Bronchial epithelial cell (primary cell): ENCODE data around the gene MELK. TPM values are rescaled to one million over a fixed set of nuclear protein-coding genes. Genes with fewer than 3 reads are reported as not detected.

Source experiments
- DNase-seq: peaks from one replicate; pipeline ENCODE4 v3.0.0-alpha.2; 2010; ENCODE audit warnings: low read depth
- FAIRE-seq: peaks from 2 replicates; lab custom pipeline; 2011; peaks lifted over from hg19 to GRCh38; lab: Jason Lieb, UNC
- H3K27me3 ChIP-seq: 2 replicates; pipeline ENCODE4 v1.5.1; 2011; ENCODE audit warnings: low read length; ENCODE audit not compliant: control insufficient read depth, insufficient read depth
- H3K36me3 ChIP-seq: 2 replicates; pipeline ENCODE4 v1.5.1; 2011; ENCODE audit warnings: low read length; ENCODE audit not compliant: control insufficient read depth, insufficient read depth
- H3K4me3 ChIP-seq: 2 replicates; pipeline ENCODE4 v1.5.1; 2011; ENCODE audit warnings: mild to moderate bottlenecking, low read depth, low read length, control low read depth
- CTCF ChIP-seq: IDR thresholded peaks from 2 replicates; pipeline ENCODE4 v1.5.1; 2011; ENCODE audit warnings: mild to moderate bottlenecking, moderate library complexity, low read length, control low read depth, inconsistent platforms; ENCODE audit not compliant: insufficient read depth, severe bottlenecking
- total RNA-seq: library from RNA; depleted of rRNA; stranded (reverse); fragments of >200 nt; gene quantifications from 2 replicates; pipeline ENCODE4 v1.2.1, GENCODE V29; 2014

Gene MELK
- total RNA-seq, 1 donor from 2014 or later, result 8.2 TPM

GRCh38 chr9:36609306-36609705 is 36.6 kb downstream of the MELK start:
- FAIRE-seq (no peak), DNase-seq (no peak)
- H3K36me3 ChIP-seq, result peaks cover 1% of the 10 kb centered on the region
- no peaks in the 10 kb centered on the region for H3K27me3 ChIP-seq
- no peak overlapping the region for H3K4me3 ChIP-seq
- no peak for TF ChIP-seq CTCF

GRCh38 chr9:36622121-36622520 is 49.4 kb downstream of the MELK start:
- FAIRE-seq (no peak), DNase-seq (no peak)
- TF ChIP-seq CTCF, result no peak
- H3K4me3 ChIP-seq, result no peak overlapping the region
- no peaks in the 10 kb centered on the region for H3K36me3 ChIP-seq
- no peaks in the 10 kb centered on the region for H3K27me3 ChIP-seq

GRCh38 chr9:36623280-36623679 is 50.6 kb downstream of the MELK start:
- DNase-seq (peak; percentile 63), FAIRE-seq (no peak)
- H3K36me3 ChIP-seq, result no peaks in the 10 kb centered on the region

GRCh38 chr9:36625006-36625615 is 52.4 kb downstream of the MELK start:
- DNase-seq, result peak; percentile 73
- Histone ChIP-seq H3K27me3 (no peaks in the 10 kb centered on the region), H3K4me3 (no peak overlapping the region), H3K36me3 (no peaks in the 10 kb centered on the region)
- no peak for TF ChIP-seq CTCF
- peak; percentile 36 for FAIRE-seq

More at GRCh38 chr9:36623280-36623679, 50.6 kb downstream of the MELK start:
- no peaks in the 10 kb centered on the region for H3K27me3 ChIP-seq
- H3K4me3 ChIP-seq, result no peak overlapping the region
- TF ChIP-seq CTCF, result no peak

GRCh38 chr9:36632892-36633291 is 60.2 kb downstream of the MELK start:
- FAIRE-seq (no peak), DNase-seq (peak; percentile 31)
- TF ChIP-seq CTCF, result peak; percentile 45
- no peaks in the 10 kb centered on the region for H3K36me3 ChIP-seq
- no peaks in the 10 kb centered on the region for H3K27me3 ChIP-seq
- no peak overlapping the region for H3K4me3 ChIP-seq

- Histone ChIP-seq H3K36me3 (no peaks in the 10 kb centered on the region), H3K27me3 (no peaks in the 10 kb centered on the region), H3K4me3 (no peak overlapping the region)
- no peak for FAIRE-seq
- DNase-seq, result no peak
- no peak for TF ChIP-seq CTCF
Observed at GRCh38 chr9:36637491-36638270, 65.0 kb downstream of the MELK start.
